ENCODE results near the gene SLC31A2.

SLC31A2 gene

GRCh38 chr9:113129466-113129865 is 21.3 kb upstream of the SLC31A2 start:
- Histone ChIP-seq H3K4me3 (ENCODE audit: control insufficient read depth in 1 of 7, extremely low read depth in 1 of 7, insufficient read depth in 4 of 7, low read depth in 2 of 7, low read length in 6 of 7) (no peak overlapping the region), H3K36me3 (ENCODE audit: control insufficient read depth in 4 of 4, insufficient read depth in 4 of 4, low read length in 3 of 4) (no peaks in the 10 kb centered on the region), H3K27ac (ENCODE audit: insufficient read depth in 1 of 2, low read depth in 1 of 2, low read length in 2 of 2, poor library complexity in 1 of 2, severe bottlenecking in 2 of 2) (no peak overlapping the region), H3K27me3 (replicated peaks in 2 of 5; ENCODE audit: control insufficient read depth in 4 of 5, insufficient read depth in 5 of 5, low read length in 4 of 5) (peaks cover 0 to 15% (median 2%) of the 10 kb centered on the region in 5 experiments), H3K4me1 (ENCODE audit: control extremely low read depth in 1 of 4, control insufficient read depth in 4 of 4, insufficient read depth in 4 of 4, low read length in 3 of 4) (no peaks in the 10 kb centered on the region), H3K9me3 (ENCODE audit: control extremely low read depth in 1 of 5, control insufficient read depth in 4 of 5, insufficient read depth in 2 of 5, low read depth in 1 of 5, low read length in 4 of 5) (no peaks in the 10 kb centered on the region)
- ChIA-PET CTCF (no interaction called here), POLR2A (interaction anchor here (0.5 kb wide), 1 partner anchor 233 kb away, joined by 3 read pairs; no protein-coding TSS in a partner anchor)
- DNase-seq, result no peak

GRCh38 chr9:113129884-113130283 is 20.9 kb upstream of the SLC31A2 start:
- H3K36me3 ChIP-seq (ENCODE audit: control insufficient read depth in 4 of 4, insufficient read depth in 4 of 4, low read length in 3 of 4), result no peaks in the 10 kb centered on the region
- H3K4me1 ChIP-seq (ENCODE audit: control extremely low read depth in 1 of 4, control insufficient read depth in 4 of 4, insufficient read depth in 4 of 4, low read length in 3 of 4), result no peaks in the 10 kb centered on the region
- no peak overlapping the region for H3K4me3 ChIP-seq (ENCODE audit: control insufficient read depth in 1 of 7, extremely low read depth in 1 of 7, insufficient read depth in 4 of 7, low read depth in 2 of 7, low read length in 6 of 7)
- no peak overlapping the region for H3K27ac ChIP-seq (ENCODE audit: insufficient read depth in 1 of 2, low read depth in 1 of 2, low read length in 2 of 2, poor library complexity in 1 of 2, severe bottlenecking in 2 of 2)
- peaks cover 0 to 15% (median 2%) of the 10 kb centered on the region in 5 experiments for H3K27me3 ChIP-seq (replicated peaks in 2 of 5; ENCODE audit: control insufficient read depth in 4 of 5, insufficient read depth in 5 of 5, low read length in 4 of 5)
- WGBS (ENCODE audit: insufficient coverage), result 87% methylated on average over 3 of the region's 4 CpGs
- POLR2A ChIA-PET, result no interaction called here
- no peak for DNase-seq
- no peaks in the 10 kb centered on the region for H3K9me3 ChIP-seq (ENCODE audit: control extremely low read depth in 1 of 5, control insufficient read depth in 4 of 5, insufficient read depth in 2 of 5, low read depth in 1 of 5, low read length in 4 of 5)
- CTCF ChIA-PET, result no interaction called here

GRCh38 chr9:113131689-113132151 is 19.1 kb upstream of the SLC31A2 start:
- Histone ChIP-seq H3K27ac (ENCODE audit: insufficient read depth in 1 of 2, low read depth in 1 of 2, low read length in 2 of 2, poor library complexity in 1 of 2, severe bottlenecking in 2 of 2) (no peak overlapping the region), H3K36me3 (ENCODE audit: control insufficient read depth in 4 of 4, insufficient read depth in 4 of 4, low read length in 3 of 4) (no peaks in the 10 kb centered on the region), H3K27me3 (replicated peaks in 2 of 5; ENCODE audit: control insufficient read depth in 4 of 5, insufficient read depth in 5 of 5, low read length in 4 of 5) (peaks cover 0 to 15% (median 6%) of the 10 kb centered on the region in 5 experiments), H3K9me3 (ENCODE audit: control extremely low read depth in 1 of 5, control insufficient read depth in 4 of 5, insufficient read depth in 2 of 5, low read depth in 1 of 5, low read length in 4 of 5) (no peaks in the 10 kb centered on the region), H3K4me1 (ENCODE audit: control extremely low read depth in 1 of 4, control insufficient read depth in 4 of 4, insufficient read depth in 4 of 4, low read length in 3 of 4) (no peaks in the 10 kb centered on the region), H3K4me3 (ENCODE audit: control insufficient read depth in 1 of 7, extremely low read depth in 1 of 7, insufficient read depth in 4 of 7, low read depth in 2 of 7, low read length in 6 of 7) (no peak overlapping the region)
- WGBS (ENCODE audit: insufficient coverage), result 21% methylated on average over 2 of the region's 3 CpGs
- ChIA-PET CTCF (interaction anchor here (1.2 kb wide), 1 partner anchor 209 kb away, joined by 3 read pairs; no protein-coding TSS in a partner anchor), POLR2A (no interaction called here)
- peak in 2 of 3 donors; percentile 57 to 60 for DNase-seq

GRCh38 chr9:113137196-113138168 is 13.3 kb upstream of the SLC31A2 start:
- Histone ChIP-seq H3K27me3 (replicated peaks in 2 of 5; ENCODE audit: control insufficient read depth in 4 of 5, insufficient read depth in 5 of 5, low read length in 4 of 5) (peaks cover 0 to 6% (median 0%) of the 10 kb centered on the region in 5 experiments), H3K9me3 (ENCODE audit: control extremely low read depth in 1 of 5, control insufficient read depth in 4 of 5, insufficient read depth in 2 of 5, low read depth in 1 of 5, low read length in 4 of 5) (peaks cover 0 to 14% (median 5%) of the 10 kb centered on the region in 5 experiments), H3K27ac (ENCODE audit: insufficient read depth in 1 of 2, low read depth in 1 of 2, low read length in 2 of 2, poor library complexity in 1 of 2, severe bottlenecking in 2 of 2) (no peak overlapping the region), H3K36me3 (ENCODE audit: control insufficient read depth in 4 of 4, insufficient read depth in 4 of 4, low read length in 3 of 4) (no peaks in the 10 kb centered on the region), H3K4me1 (ENCODE audit: control extremely low read depth in 1 of 4, control insufficient read depth in 4 of 4, insufficient read depth in 4 of 4, low read length in 3 of 4) (no peaks in the 10 kb centered on the region), H3K4me3 (ENCODE audit: control insufficient read depth in 1 of 7, extremely low read depth in 1 of 7, insufficient read depth in 4 of 7, low read depth in 2 of 7, low read length in 6 of 7) (no peak overlapping the region)
- 80% methylated on average over 5 of the region's 9 CpGs for WGBS (ENCODE audit: insufficient coverage)
- POLR2A ChIA-PET, result no interaction called here
- DNase-seq, result no peak
- CTCF ChIA-PET, result no interaction called here

- DNase-seq, result no peak
- CTCF ChIA-PET, result interaction anchor here (1.2 kb wide), 1 partner anchor 450 kb away, joined by 4 read pairs; no protein-coding TSS in a partner anchor
These were observed 12.0 kb upstream of the SLC31A2 start for GRCh38 chr9:113138760-113139159.

GRCh38 chr9:113139225-113139829 is 11.5 kb upstream of the SLC31A2 start:
- Histone ChIP-seq H3K27me3 (replicated peaks in 2 of 5; ENCODE audit: control insufficient read depth in 4 of 5, insufficient read depth in 5 of 5, low read length in 4 of 5) (peaks cover 0 to 6% (median 3%) of the 10 kb centered on the region in 5 experiments), H3K9me3 (ENCODE audit: control extremely low read depth in 1 of 5, control insufficient read depth in 4 of 5, insufficient read depth in 2 of 5, low read depth in 1 of 5, low read length in 4 of 5) (peaks cover 0 to 19% (median 9%) of the 10 kb centered on the region in 5 experiments), H3K27ac (ENCODE audit: insufficient read depth in 1 of 2, low read depth in 1 of 2, low read length in 2 of 2, poor library complexity in 1 of 2, severe bottlenecking in 2 of 2) (no peak overlapping the region), H3K36me3 (ENCODE audit: control insufficient read depth in 4 of 4, insufficient read depth in 4 of 4, low read length in 3 of 4) (no peaks in the 10 kb centered on the region), H3K4me3 (ENCODE audit: control insufficient read depth in 1 of 7, extremely low read depth in 1 of 7, insufficient read depth in 4 of 7, low read depth in 2 of 7, low read length in 6 of 7) (no peak overlapping the region), H3K4me1 (ENCODE audit: control extremely low read depth in 1 of 4, control insufficient read depth in 4 of 4, insufficient read depth in 4 of 4, low read length in 3 of 4) (no peaks in the 10 kb centered on the region)
- DNase-seq, result no peak
- ChIA-PET CTCF (interaction anchor here (1.2 kb wide), 1 partner anchor 449 kb away, joined by 4 read pairs; no protein-coding TSS in a partner anchor), POLR2A (no interaction called here)
- WGBS (ENCODE audit: insufficient coverage), result 94% methylated on average over 4 of the region's 4 CpGs

More at GRCh38 chr9:113138760-113139159, 12.0 kb upstream of the SLC31A2 start:
- H3K27ac ChIP-seq (ENCODE audit: insufficient read depth in 1 of 2, low read depth in 1 of 2, low read length in 2 of 2, poor library complexity in 1 of 2, severe bottlenecking in 2 of 2), result no peak overlapping the region
- POLR2A ChIA-PET, result no interaction called here
- no peak overlapping the region for H3K4me3 ChIP-seq (ENCODE audit: control insufficient read depth in 1 of 7, extremely low read depth in 1 of 7, insufficient read depth in 4 of 7, low read depth in 2 of 7, low read length in 6 of 7)
- no peaks in the 10 kb centered on the region for H3K36me3 ChIP-seq (ENCODE audit: control insufficient read depth in 4 of 4, insufficient read depth in 4 of 4, low read length in 3 of 4)
- peaks cover 0 to 6% (median under 1%) of the 10 kb centered on the region in 5 experiments for H3K27me3 ChIP-seq (replicated peaks in 2 of 5; ENCODE audit: control insufficient read depth in 4 of 5, insufficient read depth in 5 of 5, low read length in 4 of 5)
- 66% methylated on average over 3 of the region's 3 CpGs for WGBS (ENCODE audit: insufficient coverage)
- H3K9me3 ChIP-seq (ENCODE audit: control extremely low read depth in 1 of 5, control insufficient read depth in 4 of 5, insufficient read depth in 2 of 5, low read depth in 1 of 5, low read length in 4 of 5), result peaks cover 0 to 19% (median 9%) of the 10 kb centered on the region in 5 experiments
- H3K4me1 ChIP-seq (ENCODE audit: control extremely low read depth in 1 of 4, control insufficient read depth in 4 of 4, insufficient read depth in 4 of 4, low read length in 3 of 4), result no peaks in the 10 kb centered on the region

Measured in common myeloid progenitor, CD34-positive (primary cell).